DND-41 (cell line): ENCODE measurements around the gene RING1.

Experiments used
- ATAC-seq: fragments of 200-7000 bp; cut with Tn5 transposase; 3 replicates; pipeline ENCODE4 v1.9.1; 2021; ENCODE audit warnings: low read depth; ENCODE audit not compliant: insufficient read depth
- DNase-seq: peaks from one replicate; pipeline ENCODE4 v3.0.0-alpha.2; 2020
- H2AFZ ChIP-seq: 2 replicates; pipeline ENCODE4 v1.6.0; 2012; ENCODE audit warnings: low read depth, low read length
- H3K27ac ChIP-seq: 2 replicates; pipeline ENCODE4 v1.5.1; 2012; ENCODE audit warnings: low read length, inconsistent platforms
- H3K27me3 ChIP-seq: fragments of 200-600 bp; sonication (generic); 2 replicates; pipeline ENCODE4 v1.6.0; 2012; ENCODE audit warnings: low read length, mild to moderate bottlenecking, inconsistent platforms; ENCODE audit not compliant: insufficient read depth, poor library complexity
- H3K36me3 ChIP-seq: 2 replicates; pipeline ENCODE4 v1.5.1; 2012; ENCODE audit warnings: low read length, inconsistent platforms; ENCODE audit not compliant: insufficient read depth
- H3K4me1 ChIP-seq: 2 replicates; pipeline ENCODE4 v1.5.1; 2012; ENCODE audit warnings: mild to moderate bottlenecking, low read length; ENCODE audit not compliant: insufficient read depth
- H3K4me2 ChIP-seq: 2 replicates; pipeline ENCODE4 v1.6.0; 2012; ENCODE audit warnings: mild to moderate bottlenecking, moderate library complexity, low read length, inconsistent platforms; ENCODE audit not compliant: insufficient read depth
- H3K4me3 ChIP-seq, 2 experiments: fragments of 200-600 bp in 1 of 2; shearing (Covaris generic) in 1 of 2; 2 replicates each; pipeline ENCODE4 v1.5.1; 2012 to 2016; ENCODE audit warnings: inconsistent platforms in 2 of 2, low read length in 2 of 2, mild to moderate bottlenecking in 2 of 2, low read depth in 1 of 2, moderate library complexity in 1 of 2
- H3K79me2 ChIP-seq: 2 replicates; pipeline ENCODE4 v1.6.0; 2012; ENCODE audit warnings: low read length, inconsistent platforms; ENCODE audit not compliant: insufficient read depth
- H3K9ac ChIP-seq: 2 replicates; pipeline ENCODE4 v1.6.0; 2012; ENCODE audit warnings: low read depth, mild to moderate bottlenecking, inconsistent platforms, low read length, moderate library complexity
- H3K9me3 ChIP-seq: 2 replicates; pipeline ENCODE4 v1.5.1; 2012; ENCODE audit warnings: low read length, moderate library complexity, mild to moderate bottlenecking, inconsistent platforms; ENCODE audit not compliant: insufficient read depth, severe bottlenecking
- H4K20me1 ChIP-seq: 2 replicates; pipeline ENCODE4 v1.6.0; 2012; ENCODE audit warnings: low read length; ENCODE audit not compliant: insufficient read depth
- CTCF ChIP-seq: IDR thresholded peaks from 2 replicates; pipeline ENCODE4 v1.5.1; 2012; ENCODE audit warnings: borderline replicate concordance, low read length, moderate library complexity, mild to moderate bottlenecking; ENCODE audit not compliant: poor library complexity, severe bottlenecking; ENCODE audit errors: extremely low read depth
- EZH2 ChIP-seq: IDR thresholded peaks from 3 replicates; pipeline ENCODE4 v1.6.1; 2012; ENCODE audit warnings: borderline replicate concordance, low read depth, mild to moderate bottlenecking, moderate library complexity, low read length, inconsistent platforms; ENCODE audit not compliant: severe bottlenecking

Gene RING1

GRCh38 chr6:33164665-33165373 lies 43.5 kb upstream of the RING1 start:
- Histone ChIP-seq H4K20me1 (no peaks in the 10 kb centered on the region), H3K4me2 (no peak overlapping the region), H3K4me1 (peaks cover 11% of the 10 kb centered on the region), H3K79me2 (no peaks in the 10 kb centered on the region), H2AFZ (no peak overlapping the region), H3K9me3 (no peaks in the 10 kb centered on the region), H3K4me3 (no peak overlapping the region), H3K27me3 (peaks cover under 1% of the 10 kb centered on the region), H3K36me3 (no peaks in the 10 kb centered on the region), H3K9ac (no peak overlapping the region), H3K27ac (no peak overlapping the region)
- no peak for ATAC-seq
- TF ChIP-seq CTCF (no peak), EZH2 (no peak)
- DNase-seq = no peak

- Histone ChIP-seq H3K27ac (no peak overlapping the region), H3K4me3 (no peak overlapping the region), H3K27me3 (no peaks in the 10 kb centered on the region), H3K79me2 (no peaks in the 10 kb centered on the region), H3K36me3 (no peaks in the 10 kb centered on the region), H3K9me3 (no peaks in the 10 kb centered on the region), H3K9ac (no peak overlapping the region), H2AFZ (no peak overlapping the region), H3K4me1 (peaks cover 11% of the 10 kb centered on the region), H4K20me1 (no peaks in the 10 kb centered on the region), H3K4me2 (no peak overlapping the region)
- ATAC-seq (no peak), DNase-seq (no peak)
- TF ChIP-seq CTCF = no peak
- no peak for TF ChIP-seq EZH2
Measured at GRCh38 chr6:33165581-33166258, 42.6 kb upstream of the RING1 start.

GRCh38 chr6:33166363-33166762 lies 41.9 kb upstream of the RING1 start:
- no peak overlapping the region for H3K4me2 ChIP-seq
- no peak overlapping the region for H2AFZ ChIP-seq
- H3K36me3 ChIP-seq = no peaks in the 10 kb centered on the region
- H3K4me3 ChIP-seq = no peak overlapping the region
- H3K9me3 ChIP-seq = no peaks in the 10 kb centered on the region
- H3K9ac ChIP-seq = no peak overlapping the region
- no peak overlapping the region for H3K27ac ChIP-seq
- no peaks in the 10 kb centered on the region for H3K27me3 ChIP-seq
- H4K20me1 ChIP-seq = no peaks in the 10 kb centered on the region
- ATAC-seq (no peak), DNase-seq (no peak)
- H3K79me2 ChIP-seq = no peaks in the 10 kb centered on the region
- H3K4me1 ChIP-seq = peaks cover 7% of the 10 kb centered on the region
- no peak for TF ChIP-seq EZH2
- no peak for TF ChIP-seq CTCF
